Uterus (tissue), 2 donors: Measurements from ENCODE around the gene CACNA2D1.

Experiments used
- POLR2A ChIP-seq, 2 donors: fragments of 450-650 bp; IDR thresholded peaks; one replicate each; pipeline ENCODE4 v1.6.1; 2016; ENCODE audit warnings: antibody characterized with exemption in 2 of 2, mild to moderate bottlenecking in 1 of 2, moderate library complexity in 1 of 2
- TF ChIP-seq, protein P1 (sequence below), 4 experiments: fragments of 200-600 bp in 2 of 4; fragments of 450-650 bp in 2 of 4; sonication (generic) in 2 of 4; IDR thresholded peaks; one replicate each; pipeline ENCODE4 v1.5.1; 2016 to 2019; ENCODE audit warnings: antibody characterized with exemption in 4 of 4, mild to moderate bottlenecking in 2 of 4, moderate library complexity in 1 of 4

DNA sequence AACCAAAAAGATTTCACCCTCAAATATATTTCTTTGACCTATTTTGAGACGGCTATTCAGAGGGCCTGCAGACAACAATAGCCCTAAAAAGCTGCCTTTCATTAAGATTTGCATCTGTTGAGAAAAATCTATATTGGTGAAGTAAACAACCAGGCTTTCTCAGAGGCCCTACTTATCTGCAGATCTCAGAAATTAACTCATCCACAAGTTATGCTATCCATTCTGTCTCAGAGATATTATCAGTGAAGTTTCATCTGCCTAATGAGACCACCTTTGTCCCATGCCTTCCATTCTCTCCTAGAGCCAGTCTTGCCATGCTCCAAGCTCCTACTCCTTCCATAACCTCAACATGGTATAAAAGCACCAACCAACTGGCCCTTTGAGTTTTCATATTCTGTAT is 130.3 kb downstream of the CACNA2D1 start:
- no peak for TF ChIP-seq POLR2A (IDR thresholded peaks at IDR 0.05)
- TF ChIP-seq, protein P1, sequence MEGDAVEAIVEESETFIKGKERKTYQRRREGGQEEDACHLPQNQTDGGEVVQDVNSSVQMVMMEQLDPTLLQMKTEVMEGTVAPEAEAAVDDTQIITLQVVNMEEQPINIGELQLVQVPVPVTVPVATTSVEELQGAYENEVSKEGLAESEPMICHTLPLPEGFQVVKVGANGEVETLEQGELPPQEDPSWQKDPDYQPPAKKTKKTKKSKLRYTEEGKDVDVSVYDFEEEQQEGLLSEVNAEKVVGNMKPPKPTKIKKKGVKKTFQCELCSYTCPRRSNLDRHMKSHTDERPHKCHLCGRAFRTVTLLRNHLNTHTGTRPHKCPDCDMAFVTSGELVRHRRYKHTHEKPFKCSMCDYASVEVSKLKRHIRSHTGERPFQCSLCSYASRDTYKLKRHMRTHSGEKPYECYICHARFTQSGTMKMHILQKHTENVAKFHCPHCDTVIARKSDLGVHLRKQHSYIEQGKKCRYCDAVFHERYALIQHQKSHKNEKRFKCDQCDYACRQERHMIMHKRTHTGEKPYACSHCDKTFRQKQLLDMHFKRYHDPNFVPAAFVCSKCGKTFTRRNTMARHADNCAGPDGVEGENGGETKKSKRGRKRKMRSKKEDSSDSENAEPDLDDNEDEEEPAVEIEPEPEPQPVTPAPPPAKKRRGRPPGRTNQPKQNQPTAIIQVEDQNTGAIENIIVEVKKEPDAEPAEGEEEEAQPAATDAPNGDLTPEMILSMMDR (IDR thresholded peaks at IDR 0.05): no peak
